Adrenal gland (tissue), 5 donors: Measurements from ENCODE around the gene ITGA6.

Source experiments
- POLR2A ChIP-seq, 2 donors: fragments of 450-650 bp; IDR thresholded peaks; one replicate each; pipeline ENCODE4 v1.6.1; 2017; ENCODE audit warnings: antibody characterized with exemption in 2 of 2, mild to moderate bottlenecking in 2 of 2, moderate library complexity in 1 of 2
- TF ChIP-seq, protein P1 (sequence below), 6 experiments: fragments of 450-650 bp in 4 of 6; fragments of 200-600 bp in 2 of 6; sonication (generic) in 1 of 6; IDR thresholded peaks; 1 replicate in 5 of 6; 2 replicates in 1 of 6; pipeline versions ENCODE4 v1.5.1 to v1.8.0; 2016 to 2021; ENCODE audit warnings: antibody characterized with exemption in 6 of 6, mild to moderate bottlenecking in 2 of 6, moderate library complexity in 1 of 6
- donor health status: DM: no; HTN: no; CAD: no.

DNA sequence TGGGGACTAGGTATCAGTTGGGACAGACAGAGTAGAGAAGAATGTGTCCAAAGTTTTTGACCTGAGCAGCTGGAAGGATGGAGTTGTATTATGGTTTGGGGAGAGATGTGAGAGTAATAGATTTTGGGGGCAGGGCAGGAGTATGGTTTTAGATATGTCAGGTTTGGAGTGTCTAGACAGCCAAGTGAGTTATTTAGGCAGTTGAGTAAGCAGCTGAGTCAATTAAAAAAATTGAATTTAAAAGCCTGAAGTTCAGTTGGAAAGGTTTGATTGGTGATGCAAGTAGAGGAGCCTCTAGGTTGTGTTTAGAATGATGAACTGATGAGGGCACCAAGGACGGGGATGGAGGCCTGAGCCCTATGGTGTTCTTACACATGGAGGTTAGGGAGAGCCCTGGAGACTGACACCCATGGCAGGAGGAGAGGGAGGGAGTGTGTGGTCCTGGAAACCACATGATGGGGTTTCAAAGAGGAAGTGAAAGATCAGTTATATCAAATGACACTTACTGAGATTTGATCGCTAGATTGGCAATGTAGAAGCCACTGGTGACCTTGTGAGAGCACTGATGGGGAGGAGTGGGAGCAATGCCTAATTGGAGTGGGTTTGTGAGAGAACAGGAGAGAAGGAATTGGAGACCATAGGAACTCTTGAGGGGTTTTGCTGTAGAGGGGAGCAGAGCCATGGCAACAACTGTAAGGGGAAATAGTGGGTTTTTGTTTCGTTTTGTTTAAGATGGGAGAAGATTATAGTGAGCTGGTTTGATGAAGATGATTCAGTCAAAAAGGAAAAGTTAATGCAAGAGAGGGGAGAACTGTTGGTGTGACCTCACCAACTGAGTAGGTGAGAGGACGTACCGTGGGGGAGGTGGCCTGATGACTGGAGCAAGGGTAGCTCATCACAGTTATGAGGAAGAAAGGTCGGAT is 10.3 kb downstream of the ITGA6 start:
- TF ChIP-seq, protein P1, sequence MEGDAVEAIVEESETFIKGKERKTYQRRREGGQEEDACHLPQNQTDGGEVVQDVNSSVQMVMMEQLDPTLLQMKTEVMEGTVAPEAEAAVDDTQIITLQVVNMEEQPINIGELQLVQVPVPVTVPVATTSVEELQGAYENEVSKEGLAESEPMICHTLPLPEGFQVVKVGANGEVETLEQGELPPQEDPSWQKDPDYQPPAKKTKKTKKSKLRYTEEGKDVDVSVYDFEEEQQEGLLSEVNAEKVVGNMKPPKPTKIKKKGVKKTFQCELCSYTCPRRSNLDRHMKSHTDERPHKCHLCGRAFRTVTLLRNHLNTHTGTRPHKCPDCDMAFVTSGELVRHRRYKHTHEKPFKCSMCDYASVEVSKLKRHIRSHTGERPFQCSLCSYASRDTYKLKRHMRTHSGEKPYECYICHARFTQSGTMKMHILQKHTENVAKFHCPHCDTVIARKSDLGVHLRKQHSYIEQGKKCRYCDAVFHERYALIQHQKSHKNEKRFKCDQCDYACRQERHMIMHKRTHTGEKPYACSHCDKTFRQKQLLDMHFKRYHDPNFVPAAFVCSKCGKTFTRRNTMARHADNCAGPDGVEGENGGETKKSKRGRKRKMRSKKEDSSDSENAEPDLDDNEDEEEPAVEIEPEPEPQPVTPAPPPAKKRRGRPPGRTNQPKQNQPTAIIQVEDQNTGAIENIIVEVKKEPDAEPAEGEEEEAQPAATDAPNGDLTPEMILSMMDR (IDR thresholded peaks at IDR 0.05), result no peak
- TF ChIP-seq POLR2A (IDR thresholded peaks at IDR 0.05), result no peak
